ENCODE data around the gene CAPN2.
"Not testable (repeated sequence)": the region's sequence is repeated elsewhere in the genome, so short reads cannot be mapped to it uniquely, and the experiment has no call there.

The CAPN2 gene

GRCh38 chr1:223792046-223792445, 79.7 kb downstream of the CAPN2 start:
- no peak for DNase-seq (ENCODE audit: low spot score)

GRCh38 chr1:223793716-223794115, 81.4 kb downstream of the CAPN2 start:
- no peak for DNase-seq (ENCODE audit: low spot score)

- peak; percentile 45 for DNase-seq (ENCODE audit: low spot score)
Measured at GRCh38 chr1:223794136-223794880, 82.0 kb downstream of the CAPN2 start.

- DNase-seq (ENCODE audit: low spot score), result no peak
Measured at GRCh38 chr1:223796210-223796609, 83.9 kb downstream of the CAPN2 start.

DNA sequence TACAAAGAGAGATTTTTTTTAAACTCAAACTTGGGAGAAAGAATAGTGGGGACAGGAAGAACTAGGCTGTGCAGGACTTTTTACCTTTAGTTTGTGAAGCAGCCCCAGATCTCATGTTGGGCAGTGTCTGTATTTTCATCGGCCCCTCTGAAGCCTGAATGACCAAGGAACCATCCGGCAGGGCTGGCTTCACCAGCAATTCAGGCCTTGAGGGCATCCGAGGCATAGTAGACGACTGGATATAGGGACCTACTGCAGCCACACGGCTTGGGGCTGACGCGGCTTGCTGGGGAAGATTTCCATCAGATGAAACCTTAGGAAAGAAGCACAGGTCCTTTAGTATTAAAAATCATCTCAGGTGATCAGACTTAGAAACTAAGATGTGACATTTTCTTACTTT, 89.7 kb downstream of the CAPN2 start:
- DNase-seq (ENCODE audit: low spot score), result no peak

GRCh38 chr1:223802602-223803001, 90.3 kb downstream of the CAPN2 start:
- no peak for DNase-seq (ENCODE audit: low spot score)

DNA sequence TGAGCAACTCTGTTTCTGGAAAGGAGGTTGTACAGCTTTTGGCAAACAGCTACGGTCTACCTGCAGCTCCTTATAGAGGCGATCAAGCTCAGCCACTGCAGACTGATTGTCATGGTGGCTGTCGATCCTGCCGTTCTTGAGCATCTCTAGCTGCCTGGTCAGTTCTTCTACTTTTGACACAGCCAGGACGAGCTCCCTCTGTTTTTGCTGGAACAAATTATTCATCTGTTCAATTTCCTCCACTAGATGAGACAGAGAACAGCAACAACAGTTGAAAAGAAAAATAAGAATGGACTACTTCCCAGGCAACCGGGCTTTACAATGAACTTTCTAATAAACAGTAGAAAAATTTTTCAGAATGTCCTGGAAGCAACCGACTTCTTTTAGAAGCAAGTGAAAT, 90.9 kb downstream of the CAPN2 start:
- DNase-seq (ENCODE audit: low spot score), result no peak

DNA sequence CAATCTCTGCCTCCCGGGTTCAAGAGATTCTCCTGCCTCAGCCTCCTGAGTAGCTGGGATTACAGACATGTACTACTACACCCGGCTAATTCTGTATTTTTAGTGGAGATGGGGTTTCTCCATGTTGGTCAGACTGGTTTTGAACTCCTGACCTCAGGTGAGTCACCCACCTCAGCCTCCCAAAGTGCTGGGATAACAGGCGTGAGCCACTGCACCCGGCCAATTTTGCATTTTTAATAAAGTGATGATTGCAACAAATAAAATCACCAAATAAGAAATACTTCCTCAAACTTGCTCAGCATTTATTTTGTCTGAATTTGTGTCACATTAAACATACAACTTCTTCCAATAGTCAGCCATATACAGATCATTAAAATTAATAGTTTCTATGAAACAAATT, 97.6 kb downstream of the CAPN2 start:
- DNase-seq (ENCODE audit: low spot score), result not testable (repeated sequence)

DNA sequence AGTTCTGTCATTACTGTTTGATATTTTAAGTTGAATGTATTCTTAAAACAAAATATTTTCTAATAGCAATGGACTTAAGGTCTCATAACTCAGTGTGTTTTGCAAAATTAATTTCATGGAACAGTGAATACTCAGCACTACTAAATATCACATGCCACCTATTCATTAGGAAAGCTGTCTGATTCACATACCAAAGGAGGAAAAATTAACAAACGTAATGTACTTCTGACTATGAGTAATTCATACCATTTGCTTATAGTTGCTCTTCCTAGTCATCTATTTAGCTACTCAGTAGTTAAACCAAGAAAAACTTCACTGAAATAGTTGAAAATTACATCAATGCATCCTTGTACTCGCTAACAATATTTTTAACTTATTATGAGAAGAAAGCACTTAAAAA, 98.2 kb downstream of the CAPN2 start:
- no peak for DNase-seq (ENCODE audit: low spot score)

DNA sequence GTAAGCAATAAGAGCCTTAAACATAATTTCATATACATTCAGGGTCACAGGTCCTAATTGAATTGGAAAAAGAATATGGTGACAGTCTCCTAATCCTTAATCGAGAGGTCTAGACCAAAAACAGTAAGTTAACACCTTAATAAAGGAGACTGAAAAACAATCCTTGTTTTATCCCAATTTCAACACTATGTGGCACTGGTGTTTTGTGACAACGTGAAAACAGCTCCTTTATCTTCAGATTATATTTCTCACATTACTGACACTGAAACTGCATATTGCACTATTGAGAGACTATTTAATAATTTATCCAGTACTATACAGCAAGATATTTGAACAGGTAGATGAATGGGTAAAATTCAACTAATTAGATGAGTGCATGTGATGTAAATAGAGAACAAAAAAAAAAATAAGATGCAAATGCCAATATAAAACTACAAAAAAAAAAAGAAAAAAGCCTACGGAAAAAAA, 99.3 kb downstream of the CAPN2 start:
- peak; percentile 74 for DNase-seq (ENCODE audit: low spot score)

GRCh38 chr1:223813645-223814044, 101.3 kb downstream of the CAPN2 start:
- no peak for DNase-seq (ENCODE audit: low spot score)

DNA sequence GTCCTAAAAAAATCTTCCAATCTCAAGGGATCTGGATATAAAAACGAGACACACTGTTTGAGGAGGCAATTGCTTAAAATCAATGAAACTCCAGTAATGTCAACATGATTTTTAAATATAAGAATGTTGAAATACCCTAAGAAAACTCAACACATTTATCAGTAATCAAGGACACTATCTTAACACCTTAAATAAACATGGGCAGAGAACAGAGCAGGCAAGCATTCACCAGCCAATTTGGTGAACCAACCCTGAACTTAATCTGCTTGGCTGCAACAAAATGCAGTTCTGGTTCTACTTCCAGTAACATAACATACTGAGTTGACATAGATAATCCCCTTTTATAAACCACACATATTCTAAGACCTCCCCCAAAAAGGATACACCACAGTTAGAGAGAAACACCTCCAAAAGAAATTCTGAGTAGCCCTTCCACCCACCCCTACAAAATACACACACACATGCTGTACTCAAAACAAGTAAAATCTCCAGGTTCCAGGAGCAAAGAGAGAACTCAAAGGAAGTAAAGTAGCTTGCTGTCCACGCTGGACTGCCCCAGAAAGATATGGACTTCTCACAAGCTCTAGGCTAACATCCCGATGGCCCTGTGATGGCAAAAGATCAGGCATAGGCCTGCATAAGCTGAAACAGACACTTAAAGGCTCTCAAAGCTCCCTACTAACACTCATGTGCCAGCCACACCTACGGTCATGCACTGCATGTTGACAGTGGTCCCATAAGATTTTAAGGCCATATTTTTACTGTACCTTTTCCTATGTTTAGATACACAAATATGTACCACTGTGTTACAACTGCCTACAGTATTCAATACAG, 102.9 kb downstream of the CAPN2 start:
- no peak for DNase-seq (ENCODE audit: low spot score)

GRCh38 chr1:223815865-223816264, 103.5 kb downstream of the CAPN2 start:
- DNase-seq (ENCODE audit: low spot score), result no peak

- DNase-seq (ENCODE audit: low spot score), result not testable (repeated sequence)
Measured at GRCh38 chr1:223817265-223817664, 104.9 kb downstream of the CAPN2 start.

- no peak for DNase-seq (ENCODE audit: low spot score)
Measured at GRCh38 chr1:223819730-223820514, 107.6 kb downstream of the CAPN2 start.

GRCh38 chr1:223820515-223820858, 108.1 kb downstream of the CAPN2 start:
- no peak for DNase-seq (ENCODE audit: low spot score)

DNA sequence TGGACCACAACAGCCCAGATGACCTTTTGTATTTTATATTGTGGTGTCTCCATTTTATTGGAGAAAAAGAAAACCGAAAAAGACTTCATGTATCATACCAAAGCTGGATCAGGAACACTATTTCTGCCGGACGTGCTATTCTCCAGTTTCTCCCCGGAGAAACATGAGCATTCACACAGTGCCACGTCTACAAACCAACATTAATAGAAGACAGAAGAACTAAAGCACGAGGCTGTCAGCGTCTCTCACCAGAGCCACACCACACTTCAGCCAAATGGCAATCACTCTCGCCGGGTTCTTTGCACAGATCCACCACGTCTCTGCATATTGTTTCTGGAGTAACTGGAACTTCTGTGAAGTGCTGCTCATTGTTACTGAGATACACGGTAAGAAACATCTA, 108.6 kb downstream of the CAPN2 start:
- no peak for DNase-seq (ENCODE audit: low spot score)

- no peak for DNase-seq (ENCODE audit: low spot score)
Measured at GRCh38 chr1:223824287-223824686, 111.9 kb downstream of the CAPN2 start.

DNA sequence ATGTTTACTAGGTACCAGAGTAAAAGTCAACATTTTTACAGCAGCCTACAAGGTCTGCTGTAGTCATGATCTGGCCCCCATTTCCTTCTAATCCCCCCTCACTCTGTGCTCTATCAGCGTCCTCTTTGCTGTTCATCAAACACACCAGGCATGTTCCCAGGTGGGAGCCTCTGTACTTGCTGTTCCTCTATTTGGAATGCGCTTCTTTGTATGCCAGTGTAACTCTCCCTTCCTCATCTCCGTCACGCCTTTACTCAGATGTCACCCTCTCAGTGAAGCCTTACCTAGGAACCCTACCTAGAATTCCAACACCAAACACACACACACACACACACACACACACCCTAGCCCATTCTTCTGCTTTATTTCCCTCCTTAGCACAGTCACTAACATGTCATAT, 112.4 kb downstream of the CAPN2 start:
- DNase-seq (ENCODE audit: low spot score), result no peak
